Measurements from ENCODE around the gene ZBTB8A. TPM values are rescaled to one million over a fixed set of nuclear protein-coding genes. Genes with fewer than 3 reads are reported as not detected.
"Not testable (repeated sequence)": the region's sequence is repeated elsewhere in the genome, so short reads cannot be mapped to it uniquely, and the experiment has no call there.

Gene ZBTB8A
- total RNA-seq, 1 experiment from 2014 or later = 4.2 TPM

DNA sequence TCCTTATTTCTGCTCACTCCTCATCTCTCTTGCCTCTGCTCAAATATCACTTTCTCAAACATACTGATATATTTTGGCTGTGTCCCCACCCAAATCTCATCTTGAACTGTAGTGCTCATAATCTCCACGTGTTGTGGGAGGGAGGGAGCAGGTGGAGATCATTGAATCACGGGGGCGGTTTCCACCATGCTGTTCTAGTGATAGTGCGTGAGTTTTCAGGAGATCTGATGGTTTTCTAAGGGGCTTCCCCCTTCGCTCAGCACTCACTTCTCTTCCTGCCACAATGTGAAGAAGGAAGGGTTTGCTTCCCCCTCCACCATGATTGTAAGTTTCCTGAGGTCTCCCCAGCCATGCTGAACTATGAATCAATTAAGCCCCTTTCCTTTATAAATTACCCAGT, 84.5 kb downstream of the ZBTB8A start:
- H3K9me2 ChIP-seq (ENCODE audit: insufficient read depth) = no peaks in the 10 kb centered on the region
- TF ChIP-seq EZH2 (IDR thresholded peaks at IDR 0.05; ENCODE audit: low read depth) (no peak), CTCF (conservative IDR thresholded peaks at IDR 0.05) (no peak)

DNA sequence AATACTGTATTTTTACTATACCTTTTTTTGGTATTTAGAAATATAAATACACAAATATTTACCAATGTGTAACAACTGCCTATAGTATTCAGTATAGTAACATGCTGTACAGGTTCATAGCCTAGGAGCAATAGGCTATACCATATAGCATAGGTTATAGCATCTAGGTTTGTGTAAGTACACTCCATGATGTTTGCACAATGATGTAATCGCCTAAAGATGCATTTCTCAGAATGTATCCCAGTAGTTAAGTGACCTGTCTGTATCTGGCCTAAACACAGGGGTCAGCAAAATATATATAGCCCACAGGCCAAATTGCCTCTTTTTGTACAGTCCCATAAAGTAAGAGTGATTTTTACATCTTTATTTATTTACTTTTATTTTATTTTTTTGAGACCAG, 86.9 kb downstream of the ZBTB8A start:
- TF ChIP-seq EZH2 (IDR thresholded peaks at IDR 0.05; ENCODE audit: low read depth) (no peak), CTCF (conservative IDR thresholded peaks at IDR 0.05) (no peak)
- peaks cover 12% of the 10 kb centered on the region for H3F3A ChIP-seq (ENCODE audit: insufficient read depth, low read depth)
- H3K9me2 ChIP-seq (ENCODE audit: insufficient read depth) = no peaks in the 10 kb centered on the region
- H4K20me1 ChIP-seq (ENCODE audit: insufficient read depth) = no peaks in the 10 kb centered on the region
- ChIA-PET CTCF (no interaction called here), POLR2A (ENCODE audit: unreplicated experiment) (no interaction called here)
- H2AFZ ChIP-seq = no peak overlapping the region
- BruUV-seq (replicated peaks) = no TSS peak
- no peak for DNase-seq
- H3K9me3 ChIP-seq (ENCODE audit: insufficient read depth, low read depth) = no peaks in the 10 kb centered on the region
- H3K27ac ChIP-seq = no peak overlapping the region
- intact Hi-C loops (cut with micrococcal nuclease; ENCODE audit: unreplicated experiment) = no loop called here
- no peaks in the 10 kb centered on the region for H3K27me3 ChIP-seq (ENCODE audit: insufficient read depth, low read depth)
- no peaks in the 10 kb centered on the region for H3K79me2 ChIP-seq (ENCODE audit: low read depth)
- no peak overlapping the region for H3K4me2 ChIP-seq
- H3K4me3 ChIP-seq = no peak overlapping the region
- 0 out of 2 replicates have a peak, but pooled peaks cover 7% of the 10 kb centered on the region for H3K36me3 ChIP-seq (ENCODE audit: low read depth)
- no peaks in the 10 kb centered on the region for H3K4me1 ChIP-seq (replicated peaks; ENCODE audit: insufficient read depth)

More for the DNA sequence above, 84.5 kb downstream of the ZBTB8A start:
- DNase-seq = no peak
- no peaks in the 10 kb centered on the region for H3K79me2 ChIP-seq (ENCODE audit: low read depth)
- 0 out of 2 replicates have a peak, but pooled peaks cover 4% of the 10 kb centered on the region for H3K36me3 ChIP-seq (ENCODE audit: low read depth)
- H3K27ac ChIP-seq = no peak overlapping the region
- intact Hi-C loops (cut with micrococcal nuclease; ENCODE audit: unreplicated experiment) = no loop called here
- H3F3A ChIP-seq (ENCODE audit: insufficient read depth, low read depth) = peaks cover 24% of the 10 kb centered on the region
- CTCF ChIA-PET = no interaction called here
- no peaks in the 10 kb centered on the region for H3K4me1 ChIP-seq (replicated peaks; ENCODE audit: insufficient read depth)
- no peak overlapping the region for H3K4me3 ChIP-seq
- H3K4me2 ChIP-seq = no peak overlapping the region
- no peaks in the 10 kb centered on the region for H4K20me1 ChIP-seq (ENCODE audit: insufficient read depth)
- no peak overlapping the region for H2AFZ ChIP-seq
- H3K9me3 ChIP-seq (ENCODE audit: insufficient read depth, low read depth) = no peaks in the 10 kb centered on the region
- POLR2A ChIA-PET (ENCODE audit: unreplicated experiment) = interaction anchor here (0.6 kb wide), 1 partner anchor 84 kb away, joined by 3 read pairs; the partner anchor contains the start of gene ZBTB8A
- no peaks in the 10 kb centered on the region for H3K27me3 ChIP-seq (ENCODE audit: insufficient read depth, low read depth)
- BruUV-seq (replicated peaks) = no TSS peak

- Histone ChIP-seq H3K9me3 (ENCODE audit: insufficient read depth, low read depth) (no peaks in the 10 kb centered on the region), H3F3A (ENCODE audit: insufficient read depth, low read depth) (peaks cover 5% of the 10 kb centered on the region), H3K79me2 (ENCODE audit: low read depth) (no peaks in the 10 kb centered on the region), H3K4me2 (no peak overlapping the region), H3K27ac (no peak overlapping the region), H4K20me1 (ENCODE audit: insufficient read depth) (no peaks in the 10 kb centered on the region), H3K36me3 (ENCODE audit: low read depth) (peaks cover 7% of the 10 kb centered on the region; the same call in 1 of the 2 replicates), H3K4me1 (replicated peaks; ENCODE audit: insufficient read depth) (no peaks in the 10 kb centered on the region), H3K27me3 (ENCODE audit: insufficient read depth, low read depth) (no peaks in the 10 kb centered on the region), H2AFZ (no peak overlapping the region), H3K9me2 (ENCODE audit: insufficient read depth) (no peaks in the 10 kb centered on the region), H3K4me3 (no peak overlapping the region)
- ChIA-PET CTCF (no interaction called here), POLR2A (ENCODE audit: unreplicated experiment) (no interaction called here)
- intact Hi-C loops (cut with micrococcal nuclease; ENCODE audit: unreplicated experiment) = no loop called here
- DNase-seq = no peak
- no peak for TF ChIP-seq CTCF (conservative IDR thresholded peaks at IDR 0.05)
- no peak for TF ChIP-seq EZH2 (IDR thresholded peaks at IDR 0.05; ENCODE audit: low read depth)
- no TSS peak for BruUV-seq (replicated peaks)
These were observed 88.5 kb downstream of the ZBTB8A start for GRCh38 chr1:32627596-32628162.

GRCh38 chr1:32630173-32630572, 90.9 kb downstream of the ZBTB8A start:
- H3F3A ChIP-seq (ENCODE audit: insufficient read depth, low read depth) = peaks cover 15% of the 10 kb centered on the region
- BruUV-seq (replicated peaks); H3K4me2 ChIP-seq; DNase-seq; H4K20me1 ChIP-seq (ENCODE audit: insufficient read depth); H3K27me3 ChIP-seq (ENCODE audit: insufficient read depth, low read depth); H3K79me2 ChIP-seq (ENCODE audit: low read depth); intact Hi-C loops (cut with micrococcal nuclease; ENCODE audit: unreplicated experiment); CTCF ChIA-PET; H3K9me3 ChIP-seq (ENCODE audit: insufficient read depth, low read depth); H3K27ac ChIP-seq; H3K9me2 ChIP-seq (ENCODE audit: insufficient read depth); H3K4me1 ChIP-seq (replicated peaks; ENCODE audit: insufficient read depth); H2AFZ ChIP-seq; H3K4me3 ChIP-seq; POLR2A ChIA-PET (ENCODE audit: unreplicated experiment): not testable (repeated sequence)
- H3K36me3 ChIP-seq (ENCODE audit: low read depth) = peaks cover 17% of the 10 kb centered on the region; the same call in 1 of the 2 replicates

All from PC-9 (cell line).